HG02759 (cell line): ENCODE data around the gene LNPEP.
A peak's percentile ranks its signal among the peaks of the same experiment; 100 is the strongest.

Experiments used
- ATAC-seq: cut with Tn5 transposase; IDR thresholded peaks from one replicate; pipeline ENCODE4 v1.9.1; 2021; ENCODE audit warnings: mild to moderate bottlenecking, moderate library complexity; ENCODE audit not compliant: unreplicated experiment

LNPEP gene

GRCh38 chr5:96935559-96936430, at the start of gene LNPEP:
LNPEP (plus strand) TSS chr5:96936080; CDS start chr5:96936156, 76 bp downstream.
- peak; percentile 57 for ATAC-seq

GRCh38 chr5:96893342-96893741, 42.5 kb upstream of the LNPEP start:
- no peak for ATAC-seq

- ATAC-seq: peak; percentile 66
Observed at GRCh38 chr5:96896276-96896675, 39.6 kb upstream of the LNPEP start.

- ATAC-seq: peak; percentile 91
Observed at GRCh38 chr5:96896806-96897205, 39.1 kb upstream of the LNPEP start.

- no peak for ATAC-seq
Observed at GRCh38 chr5:96901384-96901783, 34.5 kb upstream of the LNPEP start.

GRCh38 chr5:96901841-96902240, 34.0 kb upstream of the LNPEP start:
- ATAC-seq: no peak

GRCh38 chr5:96902876-96903275, 33.0 kb upstream of the LNPEP start:
- ATAC-seq: no peak

GRCh38 chr5:96903300-96903699, 32.6 kb upstream of the LNPEP start:
- ATAC-seq: no peak

- ATAC-seq: no peak
Observed at GRCh38 chr5:96904054-96904931, 31.6 kb upstream of the LNPEP start.

- no peak for ATAC-seq
Observed at GRCh38 chr5:96905864-96906263, 30.0 kb upstream of the LNPEP start.

GRCh38 chr5:96909003-96909402, 26.9 kb upstream of the LNPEP start:
- no peak for ATAC-seq

GRCh38 chr5:96909435-96909834, 26.4 kb upstream of the LNPEP start:
- ATAC-seq: no peak

GRCh38 chr5:96911139-96911538, 24.7 kb upstream of the LNPEP start:
- no peak for ATAC-seq

GRCh38 chr5:96913233-96913632, 22.6 kb upstream of the LNPEP start:
- ATAC-seq: no peak

GRCh38 chr5:96919754-96920197, 16.1 kb upstream of the LNPEP start:
- ATAC-seq: peak; percentile 72

- no peak for ATAC-seq
Observed at GRCh38 chr5:96920744-96921355, 15.0 kb upstream of the LNPEP start.

GRCh38 chr5:96922499-96923244, 13.2 kb upstream of the LNPEP start:
- no peak for ATAC-seq

GRCh38 chr5:96924016-96924443, 11.8 kb upstream of the LNPEP start:
- ATAC-seq: no peak

- no peak for ATAC-seq
Observed at GRCh38 chr5:96926276-96926675, 9.6 kb upstream of the LNPEP start.

- no peak for ATAC-seq
Observed at GRCh38 chr5:96927008-96927407, 8.9 kb upstream of the LNPEP start.
